Activated CD4-positive, alpha-beta T cell treated with anti-CD3 and anti-CD28 coated beads for 1 hour (primary cell): Measurements from ENCODE around the gene ACKR4.
"Not testable (repeated sequence)": the region's sequence is repeated elsewhere in the genome, so short reads cannot be mapped to it uniquely, and the experiment has no call there.

Source experiments
- DNase-seq: peaks from one replicate; pipeline ENCODE4 v3.0.0-alpha.2; 2020

Gene ACKR4

GRCh38 chr3:132596816-132597433 lies at the start of gene ACKR4:
Gene ACKR4, plus strand, starts transcription at chr3:132597270. Its CDS starts 3,128 bp downstream, at chr3:132600398.
- no peak for DNase-seq

GRCh38 chr3:132549169-132549568 lies 47.9 kb upstream of the ACKR4 start:
- no peak for DNase-seq

- DNase-seq = no peak
Observed at GRCh38 chr3:132549890-132550578, 47.0 kb upstream of the ACKR4 start.

- DNase-seq = no peak
Observed at GRCh38 chr3:132550579-132551305, 46.3 kb upstream of the ACKR4 start.

- DNase-seq = no peak
Observed at GRCh38 chr3:132553826-132554225, 43.2 kb upstream of the ACKR4 start.

GRCh38 chr3:132554437-132554836 lies 42.6 kb upstream of the ACKR4 start:
- no peak for DNase-seq

- no peak for DNase-seq
Observed at GRCh38 chr3:132555306-132556035, 41.6 kb upstream of the ACKR4 start.

- not testable (repeated sequence) for DNase-seq
Observed at GRCh38 chr3:132556036-132556386, 41.1 kb upstream of the ACKR4 start.

GRCh38 chr3:132556508-132557159 lies 40.4 kb upstream of the ACKR4 start:
- DNase-seq = no peak

- DNase-seq = no peak
Observed at GRCh38 chr3:132561003-132561402, 36.1 kb upstream of the ACKR4 start.

GRCh38 chr3:132563420-132564069 lies 33.5 kb upstream of the ACKR4 start:
- DNase-seq = no peak

GRCh38 chr3:132564070-132564465 lies 33.0 kb upstream of the ACKR4 start:
- no peak for DNase-seq

GRCh38 chr3:132568422-132568821 lies 28.6 kb upstream of the ACKR4 start:
- no peak for DNase-seq

- no peak for DNase-seq
Observed at GRCh38 chr3:132569153-132569552, 27.9 kb upstream of the ACKR4 start.

GRCh38 chr3:132569580-132569979 lies 27.5 kb upstream of the ACKR4 start:
- no peak for DNase-seq

- DNase-seq = no peak
Observed at GRCh38 chr3:132570016-132570415, 27.1 kb upstream of the ACKR4 start.

- DNase-seq = no peak
Observed at GRCh38 chr3:132573797-132574211, 23.3 kb upstream of the ACKR4 start.

- no peak for DNase-seq
Observed at GRCh38 chr3:132587401-132587800, 9.7 kb upstream of the ACKR4 start.

- no peak for DNase-seq
Observed at GRCh38 chr3:132592216-132592615, 4.9 kb upstream of the ACKR4 start.

GRCh38 chr3:132593241-132593946 lies 3.7 kb upstream of the ACKR4 start:
- no peak for DNase-seq

- no peak for DNase-seq
Observed at GRCh38 chr3:132593947-132594323, 3.1 kb upstream of the ACKR4 start.

GRCh38 chr3:132594498-132594897 lies 2.6 kb upstream of the ACKR4 start:
- DNase-seq = no peak
